ENCODE data around the gene POU2AF3.

The POU2AF3 gene

DNA sequence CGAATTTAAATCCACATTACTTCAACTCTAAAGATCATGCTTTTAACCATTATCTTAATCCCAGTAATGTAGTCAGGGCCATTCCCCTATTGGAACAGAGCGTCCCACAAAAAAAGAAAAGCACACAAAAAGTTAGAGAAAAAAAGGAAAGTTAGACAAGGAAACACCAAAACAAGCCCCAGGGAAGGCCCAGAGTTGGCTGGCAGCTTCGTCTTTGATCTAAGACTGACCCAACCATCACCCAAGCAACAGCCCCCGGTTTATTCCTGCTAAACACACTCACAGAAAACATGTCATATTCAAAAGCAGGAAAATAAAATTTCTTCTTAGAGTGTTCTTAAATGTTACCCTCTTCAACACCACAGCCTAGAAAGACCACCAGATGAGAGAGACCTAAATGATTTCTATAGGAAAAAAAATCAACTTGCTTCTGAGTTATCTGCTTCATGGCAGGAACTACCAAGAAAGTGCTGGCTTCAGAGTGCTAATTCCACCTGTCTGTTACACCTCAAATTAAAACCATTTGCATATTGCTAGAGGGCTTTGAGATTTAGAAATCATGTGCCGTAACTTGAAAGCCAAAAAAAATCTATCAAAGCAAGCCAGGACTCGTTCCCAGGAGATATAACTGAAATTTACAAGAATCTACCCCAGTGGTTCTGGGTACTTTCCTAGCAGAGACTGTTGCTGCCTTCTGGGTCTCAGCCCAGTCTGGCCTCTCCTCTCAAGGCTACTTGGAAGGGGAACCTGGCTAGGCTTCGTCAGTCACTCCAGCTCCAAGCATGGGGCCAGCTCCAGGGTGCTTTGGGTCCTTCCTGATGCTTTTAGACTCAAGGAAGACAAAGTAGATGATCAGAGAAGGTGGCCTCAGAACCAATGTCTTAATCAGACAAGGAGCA, 31.2 kb downstream of the POU2AF3 start:
- no peak for DNase-seq (ENCODE audit: low spot score)

DNA sequence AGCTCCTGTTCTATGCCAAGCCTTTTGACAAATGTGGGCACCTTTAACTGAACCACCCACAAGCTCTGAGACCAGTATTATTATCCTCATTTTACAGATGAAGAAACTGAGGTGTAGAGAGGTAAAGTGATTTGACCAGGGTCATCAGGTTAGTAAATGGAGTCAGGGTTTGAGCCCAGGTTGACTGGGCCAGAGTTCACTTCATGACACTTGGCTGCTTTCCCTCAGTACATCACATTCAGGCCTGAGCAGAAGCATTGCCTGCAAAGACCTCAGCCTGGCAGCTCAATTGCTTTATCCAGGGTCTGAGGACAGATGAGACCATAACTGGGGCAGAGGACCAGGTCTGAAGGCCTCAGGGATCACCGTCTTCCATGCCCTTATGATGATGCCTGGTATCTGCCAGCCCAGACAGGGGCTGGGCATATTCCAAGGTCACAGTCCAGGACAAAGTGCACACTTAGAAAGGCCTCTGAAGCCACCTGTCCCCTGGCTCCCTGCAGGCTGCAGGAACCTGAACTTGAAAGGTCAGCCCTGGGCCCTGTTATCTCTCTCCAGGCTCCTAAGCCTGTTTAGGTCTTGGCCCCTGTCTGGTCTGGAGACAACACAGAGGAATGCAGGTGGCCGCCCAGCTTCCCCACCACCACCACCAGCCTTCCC, 32.0 kb downstream of the POU2AF3 start:
- no peak for DNase-seq (ENCODE audit: low spot score)

DNA sequence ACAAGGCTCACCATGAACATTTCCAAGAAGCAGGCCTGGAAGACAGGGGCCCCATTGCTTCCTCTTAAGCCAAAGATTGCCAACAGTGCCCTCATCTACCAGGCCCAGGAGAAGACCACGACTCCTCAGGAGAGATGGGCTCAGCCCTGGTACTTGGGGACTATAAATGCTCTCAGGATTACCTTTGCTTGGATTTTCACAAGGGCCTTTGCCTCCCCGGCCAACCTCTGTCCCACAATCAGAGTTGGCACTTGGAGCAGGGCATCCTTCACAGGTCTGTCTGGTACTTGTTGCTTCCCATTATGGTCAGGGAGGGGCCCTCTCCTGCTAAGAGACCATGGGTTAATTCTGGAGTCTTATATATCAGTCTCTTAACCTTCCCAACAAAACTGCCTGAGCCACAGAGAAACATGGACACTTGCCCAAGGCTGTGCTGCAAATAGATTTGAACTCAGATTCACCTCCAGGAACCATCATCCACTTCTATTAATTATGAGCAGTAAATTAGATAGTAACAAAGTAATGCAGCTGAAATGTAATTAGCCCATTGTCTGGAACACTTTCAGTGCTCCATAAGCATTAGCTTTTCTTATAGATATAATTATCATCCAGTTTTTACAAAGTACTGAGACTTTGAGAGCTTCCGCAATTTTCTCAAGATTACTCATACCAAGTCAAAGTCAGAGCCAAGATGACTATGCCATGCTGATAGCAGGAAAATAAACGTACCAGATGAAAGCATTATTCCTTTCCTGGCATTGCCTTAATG, 33.5 kb downstream of the POU2AF3 start:
- no peak for DNase-seq (ENCODE audit: low spot score)

DNA sequence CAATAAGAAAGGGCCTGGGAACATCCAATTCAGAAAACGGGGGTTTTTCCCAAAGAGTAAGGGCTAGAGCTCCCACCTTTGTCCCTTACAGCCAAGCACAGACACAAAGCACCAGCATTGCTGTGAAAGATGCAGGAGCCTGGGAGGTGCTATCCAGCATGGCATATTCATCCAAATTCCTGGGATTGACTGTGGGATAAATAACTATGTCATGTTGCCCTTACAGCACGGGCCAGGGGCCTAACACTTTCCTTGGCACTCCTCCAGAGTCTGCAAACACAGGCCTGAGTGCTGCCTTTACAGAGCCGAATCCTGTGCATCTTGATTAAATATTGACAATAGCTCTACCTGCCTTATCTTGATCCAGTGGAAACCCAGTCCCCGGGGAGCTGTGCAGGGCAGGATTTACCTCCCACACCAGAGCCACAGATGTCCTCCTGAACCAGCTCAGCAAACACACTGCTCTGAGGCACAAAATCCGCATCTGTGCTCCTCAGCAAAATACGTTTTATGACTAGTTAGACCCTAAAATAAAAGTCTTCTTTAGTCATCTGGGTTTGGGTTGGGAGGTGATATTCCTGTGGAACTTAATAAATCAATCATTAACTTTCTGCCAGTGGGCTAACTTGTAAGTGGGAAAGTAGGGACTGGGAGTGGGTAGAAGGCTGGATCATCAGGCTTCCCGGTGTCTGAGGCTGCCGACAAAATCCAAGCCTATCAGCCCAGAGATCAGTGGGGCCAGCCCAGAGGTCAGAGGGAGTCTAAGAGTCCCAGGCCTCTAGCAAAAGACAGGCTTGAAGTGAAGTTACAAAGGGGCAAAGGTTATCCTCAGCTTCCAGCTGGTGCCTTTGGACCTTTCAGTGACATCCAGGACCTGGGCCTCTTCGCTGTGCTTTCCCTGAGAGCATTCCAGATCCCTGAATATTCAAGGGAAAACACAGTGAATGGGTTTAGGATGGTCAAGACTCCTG, 36.5 kb downstream of the POU2AF3 start:
- no peak for DNase-seq (ENCODE audit: low spot score)

DNA sequence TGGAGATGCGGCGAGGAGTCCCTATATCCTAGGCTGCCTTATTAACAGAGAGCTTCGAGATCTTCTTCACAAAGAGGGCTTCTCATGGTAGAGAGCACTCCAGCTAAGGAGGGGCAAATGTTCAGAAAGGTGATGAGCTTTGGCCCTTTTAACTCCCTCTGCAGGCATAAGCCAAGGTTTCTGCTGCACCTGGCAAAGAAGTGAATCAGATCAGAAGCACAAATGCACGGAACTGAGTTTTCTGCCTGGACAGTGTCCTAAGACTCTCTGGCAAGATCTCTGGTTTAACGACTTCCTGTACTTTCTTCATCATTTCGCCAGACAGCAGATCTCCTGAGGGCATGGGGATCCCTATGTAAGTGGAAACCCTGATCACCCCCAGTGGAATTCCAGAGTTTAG, 37.2 kb downstream of the POU2AF3 start:
- no peak for DNase-seq (ENCODE audit: low spot score)

DNA sequence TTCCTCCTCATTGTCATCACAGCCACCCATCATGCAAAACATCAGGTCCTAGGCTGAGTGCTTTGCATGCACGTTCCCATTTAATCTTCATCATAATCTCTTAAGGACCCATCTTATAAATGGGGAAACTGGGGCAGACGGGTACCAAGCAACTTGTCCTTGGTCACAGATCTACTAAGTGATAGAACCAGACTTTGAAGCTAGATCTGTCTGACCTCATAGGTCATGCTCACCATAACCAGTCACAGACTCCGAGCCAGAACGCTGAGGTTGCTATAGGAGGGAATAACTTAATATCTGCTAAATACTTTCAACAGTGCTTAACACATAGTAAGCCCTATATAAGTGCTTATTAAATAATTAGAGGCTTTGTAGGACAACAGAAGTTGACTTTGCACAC, 37.7 kb downstream of the POU2AF3 start:
- no peak for DNase-seq (ENCODE audit: low spot score)

DNA sequence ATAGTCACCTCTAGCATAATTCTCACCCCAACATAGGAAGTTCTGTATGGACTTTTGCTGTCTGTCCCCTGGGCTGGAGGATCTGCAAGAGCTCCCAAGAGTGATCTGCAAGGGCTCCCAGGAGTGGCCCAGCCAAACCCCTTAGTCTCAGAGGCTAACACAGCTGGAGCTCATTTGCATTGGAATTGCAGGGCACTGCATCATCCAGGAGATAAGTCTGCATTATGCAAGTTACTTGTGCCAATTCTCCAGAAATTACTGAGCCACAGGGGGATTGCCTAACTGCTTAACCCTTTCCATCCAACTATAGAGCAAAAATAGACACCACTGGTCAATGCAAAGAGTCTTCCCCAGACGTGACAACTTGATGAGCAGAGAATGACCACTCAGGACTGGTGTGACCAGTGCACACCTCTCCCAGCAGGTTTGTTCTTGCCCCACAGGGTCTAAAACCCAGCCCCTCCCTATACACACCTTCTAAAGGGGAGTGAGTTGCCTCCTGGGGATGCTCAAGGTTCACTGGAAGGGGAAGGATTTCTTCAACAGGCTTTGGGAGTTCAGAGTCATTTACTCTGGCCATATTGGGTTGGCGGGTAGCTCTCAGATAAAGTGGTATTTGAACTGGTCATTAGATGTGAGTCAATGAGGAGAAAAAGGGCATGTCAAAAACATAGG, 38.4 kb downstream of the POU2AF3 start:
- no peak for DNase-seq (ENCODE audit: low spot score)

DNA sequence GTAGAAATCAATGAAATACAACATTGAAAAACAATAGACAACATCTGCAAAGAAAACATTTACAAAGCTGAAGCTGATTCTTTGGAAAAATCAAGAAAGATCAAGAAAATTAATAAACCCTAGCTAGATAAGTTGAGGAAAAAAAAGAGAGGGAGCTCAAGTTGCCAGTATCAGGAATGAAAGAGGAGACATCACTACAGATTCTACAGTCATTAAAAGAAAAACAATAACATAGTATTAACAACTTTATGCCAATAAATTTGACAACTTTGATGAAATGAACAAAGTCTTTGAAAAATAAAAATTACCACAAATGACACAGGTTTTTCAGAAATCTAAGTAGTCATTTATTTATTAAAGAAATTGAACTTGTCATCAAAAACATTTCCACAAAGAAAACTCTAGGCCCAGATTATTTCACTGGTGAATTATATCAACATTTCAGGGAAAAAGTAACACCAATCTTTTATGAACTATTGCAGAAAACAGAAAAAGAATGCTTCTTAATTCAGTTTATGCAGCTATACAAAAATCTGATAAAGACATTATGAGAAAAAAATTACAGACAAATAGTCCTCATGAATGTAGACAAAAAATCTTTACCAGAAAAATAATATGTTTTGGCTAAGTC, 41.5 kb downstream of the POU2AF3 start:
- DNase-seq (ENCODE audit: low spot score): no peak

DNA sequence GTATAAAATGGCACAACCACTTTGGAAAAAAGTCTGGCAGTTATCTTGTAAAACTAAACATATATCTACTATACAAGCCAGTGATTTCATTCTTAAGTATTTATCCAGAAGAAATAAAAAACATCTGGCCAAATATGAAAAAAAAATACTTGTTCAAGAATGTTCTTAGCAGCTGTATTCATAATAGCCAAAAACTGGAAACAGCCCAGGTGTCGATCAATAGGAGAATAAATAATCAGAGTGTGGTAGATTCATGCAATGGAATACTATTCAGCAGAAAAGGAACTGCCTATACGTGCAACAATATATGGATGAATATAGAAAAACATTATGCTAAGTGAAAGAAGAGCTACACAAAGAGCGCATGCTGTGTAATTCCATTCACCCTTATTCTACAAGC, 44.0 kb downstream of the POU2AF3 start:
- no peak for DNase-seq (ENCODE audit: low spot score)

DNA sequence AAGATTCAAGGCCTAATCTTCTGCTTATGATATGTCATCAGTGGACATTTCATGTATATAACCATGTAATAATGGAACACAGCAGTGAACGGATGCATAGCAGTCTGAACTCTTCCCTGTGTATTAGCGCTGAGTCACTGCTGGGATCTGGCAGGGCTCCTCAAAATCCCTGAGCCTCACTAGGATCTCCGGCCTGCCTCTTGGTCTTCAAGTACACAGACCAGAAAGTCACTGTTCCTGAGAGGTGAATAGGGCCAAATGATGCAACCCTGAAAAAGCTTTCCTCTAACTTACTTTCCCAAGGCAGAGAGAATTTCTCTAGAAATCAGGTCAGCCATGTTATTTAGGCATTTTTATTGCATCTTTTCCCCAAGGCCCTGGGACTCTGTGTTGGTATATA, 45.7 kb downstream of the POU2AF3 start:
- no peak for DNase-seq (ENCODE audit: low spot score)

DNA sequence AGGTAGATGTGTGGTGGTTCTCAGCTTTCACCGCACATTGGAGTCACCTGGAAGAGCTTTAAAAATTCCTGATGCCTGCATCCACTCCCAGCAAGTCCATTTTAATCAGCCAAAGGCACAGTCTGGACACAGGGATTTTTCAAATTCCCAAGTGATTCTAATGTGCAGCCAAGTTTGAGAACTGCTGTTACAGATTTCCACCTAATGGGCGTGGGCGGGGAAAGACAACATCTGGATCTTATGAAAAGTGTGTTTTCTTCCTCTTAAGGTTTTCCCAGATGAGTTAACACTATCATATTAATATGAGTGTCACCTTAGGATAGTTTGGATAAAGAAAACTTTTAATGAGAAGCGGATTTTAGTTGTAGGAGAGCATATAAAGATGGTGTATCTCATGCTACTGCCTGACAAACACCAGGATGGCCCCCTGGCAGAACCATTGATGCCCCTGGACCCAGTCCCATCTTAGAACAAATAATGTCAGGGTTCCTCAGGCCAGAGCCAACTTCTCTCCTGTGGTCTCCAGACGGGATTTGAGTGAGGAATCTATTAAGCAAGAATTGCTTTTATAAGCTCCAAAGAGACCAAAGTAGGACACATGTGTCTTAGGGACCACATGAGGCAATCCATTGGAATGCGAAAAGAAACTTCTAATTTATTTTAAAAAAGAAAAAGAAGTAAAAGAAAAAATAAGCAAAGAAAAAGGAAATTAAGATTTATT, 48.8 kb downstream of the POU2AF3 start:
- DNase-seq (ENCODE audit: low spot score): no peak

DNA sequence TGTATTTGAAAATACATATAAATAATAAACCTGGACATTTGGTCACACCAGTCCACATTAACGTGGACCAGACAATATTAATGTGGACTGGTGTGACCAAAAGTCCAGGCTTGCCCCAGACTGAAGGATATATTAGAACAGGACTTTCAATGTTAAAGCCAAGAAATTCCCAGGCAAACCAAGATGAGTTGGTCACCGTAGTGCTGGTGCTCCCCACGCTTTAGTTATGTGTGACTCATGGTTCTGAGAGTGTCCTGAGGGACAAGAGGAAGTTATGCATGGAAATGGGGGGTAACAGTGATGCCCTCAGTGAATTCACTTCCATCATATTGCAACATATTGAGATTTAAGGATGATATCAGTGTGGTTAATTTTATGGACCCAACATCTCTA, 49.4 kb downstream of the POU2AF3 start:
- no peak for DNase-seq (ENCODE audit: low spot score)

DNA sequence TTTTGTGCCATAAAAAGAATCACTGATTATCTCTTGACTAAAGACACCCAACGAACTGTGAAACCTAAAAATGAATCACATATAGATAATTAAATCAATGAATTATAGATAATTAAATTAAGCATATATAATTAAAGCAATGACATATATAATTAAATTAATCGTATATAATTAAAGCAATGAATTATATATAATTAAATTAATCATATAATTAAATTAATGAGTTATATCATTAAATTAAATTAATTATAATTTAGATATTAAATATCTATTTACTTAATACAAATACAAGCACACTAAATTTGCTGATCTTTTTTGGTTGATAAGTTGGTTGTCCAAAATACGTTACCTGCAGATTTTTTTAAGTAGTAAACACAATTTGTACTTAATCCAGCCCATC, 49.8 kb downstream of the POU2AF3 start:
- DNase-seq (ENCODE audit: low spot score): no peak

DNA sequence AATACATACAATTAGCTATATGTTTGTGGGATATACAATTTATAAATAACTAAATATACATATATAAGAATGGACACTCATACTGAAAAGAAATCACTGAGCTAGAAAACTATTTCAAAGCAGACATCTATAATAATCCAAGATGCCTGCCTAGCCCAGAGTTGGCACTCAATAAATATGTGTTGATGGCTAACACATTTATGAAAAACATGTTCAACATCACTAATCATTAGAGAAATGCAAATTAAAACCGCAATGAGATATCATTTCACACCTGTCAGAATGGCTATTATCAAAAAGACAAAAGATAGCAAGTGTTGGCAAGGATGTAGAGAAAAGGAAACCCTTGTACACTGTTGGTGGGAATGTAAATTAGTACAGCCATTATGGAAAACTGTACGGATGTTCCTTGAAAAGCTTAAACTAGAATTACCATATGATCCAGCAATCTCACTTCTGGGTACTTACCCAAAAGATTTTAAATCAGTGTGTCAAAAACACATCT, 50.9 kb downstream of the POU2AF3 start:
- DNase-seq (ENCODE audit: low spot score): no peak

DNA sequence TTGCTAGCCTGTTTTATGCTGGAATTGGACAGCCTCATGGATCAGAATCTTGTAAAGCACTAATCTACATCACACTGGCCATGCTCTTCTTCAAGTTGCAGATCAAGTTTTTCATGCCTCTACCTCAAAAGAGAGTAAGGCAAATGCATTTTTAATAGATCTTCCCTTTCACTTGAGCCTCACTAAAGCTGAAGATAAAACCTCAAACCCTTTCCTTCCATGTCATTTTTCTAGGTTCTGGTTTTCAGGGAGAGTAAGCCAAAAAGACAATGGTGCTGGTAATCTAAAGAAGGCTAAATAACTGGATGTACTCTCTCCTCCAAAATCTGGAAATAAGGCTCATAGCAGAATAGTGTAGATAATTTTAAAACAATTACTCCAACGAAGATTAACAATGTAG, 52.5 kb downstream of the POU2AF3 start:
- DNase-seq (ENCODE audit: low spot score): no peak

DNA sequence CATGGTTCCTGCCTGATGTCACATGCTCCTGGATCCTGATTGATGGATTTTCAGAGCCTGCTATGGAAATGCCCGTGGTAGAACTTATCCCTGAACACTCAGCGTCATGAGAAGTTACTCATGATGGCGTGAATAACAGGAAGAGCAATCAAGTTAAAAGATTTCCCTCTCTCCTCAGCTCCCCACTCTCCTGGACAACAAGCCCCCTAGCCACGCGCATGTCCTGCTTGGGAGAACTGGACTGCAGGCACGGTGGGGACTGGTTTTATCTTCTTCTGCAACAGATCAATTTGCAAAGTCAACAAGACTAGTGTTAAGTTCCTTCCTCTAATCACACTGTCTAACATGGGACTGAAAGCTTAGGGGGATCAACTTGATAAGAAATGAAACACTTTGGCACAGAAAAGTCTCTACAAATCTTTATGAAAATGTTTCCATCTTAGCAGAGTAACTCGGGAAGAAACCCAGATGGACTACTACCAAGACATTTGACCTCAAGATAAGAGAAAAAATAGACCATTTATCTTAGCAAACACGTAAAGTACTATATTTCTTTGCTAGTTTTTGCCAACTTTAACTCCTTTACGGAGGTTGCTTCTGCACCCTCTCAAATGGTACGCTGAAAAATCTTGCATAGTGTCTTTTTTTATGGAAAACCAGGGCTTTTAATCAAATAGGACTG, 53.2 kb downstream of the POU2AF3 start:
- no peak for DNase-seq (ENCODE audit: low spot score)

DNA sequence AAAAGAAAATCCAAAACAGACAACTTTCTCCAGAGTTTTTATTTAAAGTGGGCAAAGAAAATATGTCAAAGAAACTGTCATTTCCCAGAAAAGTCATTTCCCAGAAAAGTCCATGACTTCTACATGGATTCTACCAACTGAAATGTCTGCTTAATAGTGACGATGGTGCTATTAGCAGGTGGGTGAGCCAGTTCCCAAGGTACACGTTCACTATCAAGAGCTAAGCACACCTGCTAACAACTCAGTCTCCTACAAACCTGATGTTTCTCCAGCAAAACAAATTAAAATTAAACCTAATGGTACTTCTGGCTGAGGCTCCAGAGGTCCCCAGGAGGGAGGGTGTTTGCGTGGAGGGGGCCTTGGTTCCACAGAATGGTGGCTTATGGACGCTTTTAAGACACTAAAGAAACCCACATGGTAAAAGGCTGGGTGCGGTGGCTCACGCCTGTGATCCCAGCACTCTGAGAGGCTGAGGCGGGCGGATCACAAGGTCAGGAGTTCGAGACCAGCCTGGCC, 53.9 kb downstream of the POU2AF3 start:
- no peak for DNase-seq (ENCODE audit: low spot score)

DNA sequence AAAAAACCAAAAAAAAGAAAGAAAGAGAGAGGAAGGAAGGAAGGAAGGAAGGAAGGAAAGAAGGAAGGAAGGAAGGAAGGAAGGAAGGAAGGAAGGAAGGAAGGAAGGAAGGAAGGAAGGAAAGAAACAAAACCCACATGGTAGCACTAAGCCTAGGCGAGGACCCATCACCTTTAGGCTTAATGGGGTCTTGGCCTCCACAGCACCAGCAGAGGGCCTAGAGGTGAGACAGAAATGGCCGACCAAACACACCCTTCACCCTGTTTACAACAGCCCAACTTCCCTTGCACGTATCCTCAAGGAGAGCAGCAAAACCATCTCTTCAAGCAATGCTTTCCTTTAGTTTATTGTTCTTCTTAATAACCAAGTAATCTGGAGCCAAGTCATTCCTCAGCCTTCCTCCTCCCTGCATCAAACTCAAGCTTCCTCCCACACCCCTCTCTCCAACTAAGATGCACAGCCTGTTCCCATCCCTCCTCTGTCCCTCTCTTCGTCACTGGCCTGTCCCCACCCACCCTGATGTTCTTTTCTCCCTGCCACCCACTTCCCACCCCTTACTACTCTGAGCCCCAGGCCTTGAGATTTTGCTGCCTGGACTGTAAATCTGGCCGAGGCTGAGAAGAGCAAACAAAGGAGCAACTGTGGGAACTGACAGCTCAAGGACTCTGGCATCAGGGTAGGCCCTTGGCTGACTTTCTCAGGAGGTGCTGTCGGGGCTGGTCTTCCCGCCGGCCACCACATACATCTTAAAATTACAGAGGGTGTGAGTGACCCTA, 54.8 kb downstream of the POU2AF3 start:
- no peak for DNase-seq (ENCODE audit: low spot score)
